ENCODE results near the gene AR. TPM values are rescaled to one million over a fixed set of nuclear protein-coding genes. Genes with fewer than 3 reads are reported as not detected.

AR gene
- total RNA-seq, 1 experiment from 2014 or later, result not detected

DNA sequence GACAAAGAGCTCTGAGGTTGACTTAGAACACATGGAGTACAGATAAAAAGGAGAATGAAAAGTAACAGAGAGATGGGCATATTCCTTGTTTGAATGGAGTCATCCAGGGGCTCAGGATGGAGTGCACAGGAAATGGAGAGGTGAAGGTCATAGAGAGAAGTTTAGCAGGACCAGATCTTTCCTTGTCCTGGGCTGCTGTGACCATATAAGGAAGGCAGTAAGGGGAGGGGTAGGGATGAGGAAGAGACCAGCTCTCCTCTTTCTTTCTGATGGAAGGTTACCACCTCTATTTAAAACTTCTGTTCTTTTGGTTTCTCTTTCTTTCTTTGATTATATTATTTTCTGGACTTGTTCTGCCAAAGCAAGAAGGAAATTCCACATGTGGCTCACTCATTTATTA lies 27.0 kb downstream of the AR start:
- Histone ChIP-seq H3K4me1 (ENCODE audit: insufficient read depth, low read length) (no peaks in the 10 kb centered on the region), H3K79me2 (ENCODE audit: low read length) (no peaks in the 10 kb centered on the region), H3F3A (ENCODE audit: low read length, unreplicated experiment) (no peaks in the 10 kb centered on the region), H3K9me3 (ENCODE audit: low read length) (no peaks in the 10 kb centered on the region), H4K20me1 (ENCODE audit: low read length) (no peaks in the 10 kb centered on the region), H2AFZ (ENCODE audit: low read length) (no peak overlapping the region), H3K4me2 (ENCODE audit: low read length) (no peak overlapping the region), H3K9me2 (replicated peaks; ENCODE audit: low read length) (no peaks in the 10 kb centered on the region), H3K9ac (ENCODE audit: low read length) (no peak overlapping the region), H3K36me3 (ENCODE audit: low read depth, low read length) (no peaks in the 10 kb centered on the region), H3K27ac (ENCODE audit: low read length) (no peak overlapping the region), H3K27me3 (ENCODE audit: low read length) (no peaks in the 10 kb centered on the region), H3K4me3 (ENCODE audit: low read length) (no peak overlapping the region)
- POLR2A ChIA-PET (ENCODE audit: unreplicated experiment), result no interaction called here
- intact Hi-C loops (cut with micrococcal nuclease), result no loop called here
- CTCF ChIA-PET, result no interaction called here
- no TSS peak for BruUV-seq (replicated peaks)
- ATAC-seq (no peak), DNase-seq (no peak)
- TF ChIP-seq CTCF (conservative IDR thresholded peaks at IDR 0.05; ENCODE audit: low read depth, low read length), result no peak
- no peak for TF ChIP-seq EZH2phosphoT487 (IDR thresholded peaks at IDR 0.05; ENCODE audit: borderline replicate concordance, low read length)
- TF ChIP-seq EZH2 (IDR thresholded peaks at IDR 0.05; ENCODE audit: low read length, unreplicated experiment), result no peak

DNA sequence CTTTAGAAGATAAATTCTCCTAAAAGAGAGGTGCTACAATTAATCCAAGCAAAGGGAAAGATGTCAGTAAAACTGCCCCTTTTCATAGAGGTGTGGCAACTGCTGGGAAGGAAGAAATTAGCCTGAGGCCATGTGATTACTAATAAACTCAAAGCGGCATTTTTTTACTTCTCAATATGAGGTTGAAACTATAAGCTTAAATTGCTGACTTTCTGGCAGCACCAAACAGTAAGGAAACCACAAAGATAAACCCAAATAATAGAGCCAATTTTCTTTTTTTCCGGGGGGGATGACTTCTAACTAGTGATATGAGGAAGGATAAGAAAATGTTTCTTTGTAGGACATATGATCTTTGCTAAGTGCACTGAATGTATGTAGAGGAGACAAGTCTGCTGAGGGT lies 30.9 kb downstream of the AR start:
- H3F3A ChIP-seq (ENCODE audit: low read length, unreplicated experiment), result no peaks in the 10 kb centered on the region
- no peaks in the 10 kb centered on the region for H3K9me2 ChIP-seq (replicated peaks; ENCODE audit: low read length)
- no peak overlapping the region for H3K4me2 ChIP-seq (ENCODE audit: low read length)
- H3K9me3 ChIP-seq (ENCODE audit: low read length), result no peaks in the 10 kb centered on the region
- H3K36me3 ChIP-seq (ENCODE audit: low read depth, low read length), result no peaks in the 10 kb centered on the region
- no peaks in the 10 kb centered on the region for H3K79me2 ChIP-seq (ENCODE audit: low read length)
- ChIA-PET POLR2A (ENCODE audit: unreplicated experiment) (no interaction called here), CTCF (no interaction called here)
- intact Hi-C loops (cut with micrococcal nuclease), result no loop called here
- no peak overlapping the region for H3K4me3 ChIP-seq (ENCODE audit: low read length)
- H3K27ac ChIP-seq (ENCODE audit: low read length), result no peak overlapping the region
- no peak for DNase-seq
- H3K9ac ChIP-seq (ENCODE audit: low read length), result no peak overlapping the region
- no peak for TF ChIP-seq CTCF (conservative IDR thresholded peaks at IDR 0.05; ENCODE audit: low read depth, low read length)
- no peak for TF ChIP-seq EZH2phosphoT487 (IDR thresholded peaks at IDR 0.05; ENCODE audit: borderline replicate concordance, low read length)
- TF ChIP-seq EZH2 (IDR thresholded peaks at IDR 0.05; ENCODE audit: low read length, unreplicated experiment), result no peak
- no peaks in the 10 kb centered on the region for H3K27me3 ChIP-seq (ENCODE audit: low read length)
- ATAC-seq, result no peak
- BruUV-seq (replicated peaks), result no TSS peak
- H3K4me1 ChIP-seq (ENCODE audit: insufficient read depth, low read length), result no peaks in the 10 kb centered on the region
- H4K20me1 ChIP-seq (ENCODE audit: low read length), result no peaks in the 10 kb centered on the region
- H2AFZ ChIP-seq (ENCODE audit: low read length), result no peak overlapping the region

DNA sequence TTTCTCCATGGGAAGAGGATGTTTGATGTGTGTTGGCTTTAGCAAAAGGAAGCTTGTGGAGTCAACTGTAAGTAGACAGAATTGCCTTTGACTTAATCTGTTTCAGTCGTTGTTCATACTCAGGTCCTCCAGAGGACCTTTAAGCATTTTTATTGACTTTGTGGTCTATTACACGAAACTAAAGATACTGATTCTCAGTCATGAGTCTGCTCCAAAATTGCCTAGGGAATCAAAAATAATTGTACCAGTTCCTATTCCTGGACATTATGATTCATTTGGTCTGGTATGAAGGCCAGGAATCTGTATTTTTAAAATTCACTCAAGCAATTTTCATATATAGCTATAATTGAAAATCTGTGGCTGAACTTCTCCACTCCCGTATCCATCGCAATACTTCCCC lies 38.6 kb downstream of the AR start:
- intact Hi-C loops (cut with micrococcal nuclease), result no loop called here
- ChIA-PET CTCF (no interaction called here), POLR2A (ENCODE audit: unreplicated experiment) (no interaction called here)
- no TSS peak for BruUV-seq (replicated peaks)
- Histone ChIP-seq H3K4me2 (ENCODE audit: low read length) (no peak overlapping the region), H3K4me3 (ENCODE audit: low read length) (no peak overlapping the region), H3K9me2 (replicated peaks; ENCODE audit: low read length) (no peaks in the 10 kb centered on the region), H3K4me1 (ENCODE audit: insufficient read depth, low read length) (no peaks in the 10 kb centered on the region), H2AFZ (ENCODE audit: low read length) (no peak overlapping the region), H3K27ac (ENCODE audit: low read length) (no peak overlapping the region), H3K79me2 (ENCODE audit: low read length) (no peaks in the 10 kb centered on the region), H4K20me1 (ENCODE audit: low read length) (no peaks in the 10 kb centered on the region), H3F3A (ENCODE audit: low read length, unreplicated experiment) (no peaks in the 10 kb centered on the region), H3K9ac (ENCODE audit: low read length) (no peak overlapping the region), H3K27me3 (ENCODE audit: low read length) (no peaks in the 10 kb centered on the region), H3K9me3 (ENCODE audit: low read length) (no peaks in the 10 kb centered on the region), H3K36me3 (ENCODE audit: low read depth, low read length) (no peaks in the 10 kb centered on the region)
- DNase-seq (no peak), ATAC-seq (no peak)
- TF ChIP-seq EZH2 (IDR thresholded peaks at IDR 0.05; ENCODE audit: low read length, unreplicated experiment) (no peak), CTCF (conservative IDR thresholded peaks at IDR 0.05; ENCODE audit: low read depth, low read length) (no peak), EZH2phosphoT487 (IDR thresholded peaks at IDR 0.05; ENCODE audit: borderline replicate concordance, low read length) (no peak)
